Endometrial microvascular endothelial cells (primary cell): ENCODE measurements around the gene SPOCK2. TPM values are rescaled to one million over a fixed set of nuclear protein-coding genes. Genes with fewer than 3 reads are reported as not detected.

Experiments used
- in situ Hi-C: cut with HindIII; loops from 2 replicates; pipeline ENCODE4 v1.10.0; 2017; ENCODE audit warnings: low sequenced_read_pairs, low pct_unique_long_range_greater_than_20kb; ENCODE audit errors: inconsistent ontology term
- total RNA-seq: library from RNA; depleted of rRNA; stranded (reverse); fragments of >200 nt; gene quantifications from one replicate; pipeline ENCODE4 v1.2.3, GENCODE V29; 2015; ENCODE audit errors: inconsistent ontology term

SPOCK2 gene
- total RNA-seq, 1 donor from 2014 or later, result 7.1 TPM

- in situ Hi-C loops, result no loop called here
Observed at GRCh38 chr10:72092987-72093386, 4.6 kb upstream of the SPOCK2 start.

GRCh38 chr10:72092171-72092924, 4.0 kb upstream of the SPOCK2 start:
- in situ Hi-C loops, result no loop called here

GRCh38 chr10:72090326-72090725, 2.0 kb upstream of the SPOCK2 start:
- in situ Hi-C loops, result no loop called here

GRCh38 chr10:72089618-72090017, 1.3 kb upstream of the SPOCK2 start:
- in situ Hi-C loops, result no loop called here

GRCh38 chr10:72088889-72089575, 681 bp upstream of the SPOCK2 start:
- in situ Hi-C loops, result no loop called here

- in situ Hi-C loops, result no loop called here
Observed at GRCh38 chr10:72087392-72087968, 871 bp downstream of the SPOCK2 start.

- in situ Hi-C loops, result no loop called here
Observed at GRCh38 chr10:72086466-72087391, 1.6 kb downstream of the SPOCK2 start.

- in situ Hi-C loops, result no loop called here
Observed at GRCh38 chr10:72085864-72086465, 2.4 kb downstream of the SPOCK2 start.

GRCh38 chr10:72085166-72085565, 3.2 kb downstream of the SPOCK2 start:
- in situ Hi-C loops, result no loop called here

- in situ Hi-C loops, result no loop called here
Observed at GRCh38 chr10:72083790-72084459, 4.4 kb downstream of the SPOCK2 start.

- in situ Hi-C loops, result no loop called here
Observed at GRCh38 chr10:72082856-72083789, 5.2 kb downstream of the SPOCK2 start.

- in situ Hi-C loops, result no loop called here
Observed at GRCh38 chr10:72081772-72082590, 6.4 kb downstream of the SPOCK2 start.

GRCh38 chr10:72081210-72081609, 7.1 kb downstream of the SPOCK2 start:
- in situ Hi-C loops, result no loop called here

GRCh38 chr10:72080042-72080975, 8.0 kb downstream of the SPOCK2 start:
- in situ Hi-C loops, result no loop called here

GRCh38 chr10:72079356-72079755, 9.0 kb downstream of the SPOCK2 start:
- in situ Hi-C loops, result no loop called here
